HepG2 (cell line): ENCODE data around the gene GLIPR1L2. TPM values are rescaled to one million over a fixed set of nuclear protein-coding genes. Genes with fewer than 3 reads are reported as not detected.

Experiments
- ATAC-seq: fragments of 200-7000 bp; cut with Tn5 transposase; 3 replicates; pipeline ENCODE4 v1.9.1; 2020; ENCODE audit warnings: mild to moderate bottlenecking, moderate library complexity
- BruUV-seq: library from RNA; stranded (reverse); fragments of 400-500 nt; replicated peaks from 2 replicates; lab custom pipeline; 2021; lab: Mats Ljungman, UMichigan
- CTCF ChIA-PET: fragments of 300-600 bp; formaldehyde crosslinking; extraction: SDS; loops from one replicate; lab custom pipeline; 2021; ENCODE audit warnings: low total read pairs, inconsistent platforms, low intra/inter-chr PET ratio; lab: Yijun Ruan, JAX
- POLR2A ChIA-PET: fragments of 350-600 bp; sonication (Branson Sonifier 250); formaldehyde crosslinking; loops from one replicate; lab custom pipeline; 2020; ENCODE audit warnings: antibody characterized with exemption, inconsistent platforms; lab: Yijun Ruan, JAX
- DNase-seq: peaks from one replicate; pipeline ENCODE4 v3.0.0-alpha.2; 2015; ENCODE audit warnings: low spot score
- FAIRE-seq: peaks from 3 replicates; lab custom pipeline; 2011; peaks lifted over from hg19 to GRCh38; lab: Jason Lieb, UNC
- H2AFZ ChIP-seq: one replicate; pipeline ENCODE4 v1.6.1; 2011; ENCODE audit warnings: low read length, inconsistent platforms
- H3K27ac ChIP-seq: fragments of 300-600 bp; 3 replicates; pipeline ENCODE4 v1.8.0; 2011; ENCODE audit warnings: mixed run types, mild to moderate bottlenecking, mixed read lengths, low read length, inconsistent platforms; ENCODE audit not compliant: insufficient read depth; ENCODE audit errors: extremely low read length
- H3K27me3 ChIP-seq, 2 experiments: fragments of 200-600 bp in 1 of 2; 2 replicates in 1 of 2; 3 replicates in 1 of 2; pipeline versions ENCODE4 v1.6.0 to v1.8.0; 2011; ENCODE audit warnings: low read length in 2 of 2, mild to moderate bottlenecking in 2 of 2, moderate library complexity in 2 of 2, inconsistent platforms in 1 of 2; ENCODE audit not compliant: insufficient read depth in 2 of 2, control insufficient read depth in 1 of 2
- H3K36me3 ChIP-seq, 2 experiments: fragments of 200-600 bp in 1 of 2; replicated peaks in 1 of 2; 2 replicates in 1 of 2; 3 replicates in 1 of 2; pipeline versions ENCODE4 v1.5.1 to v1.8.0; 2011; ENCODE audit warnings: low read length in 2 of 2, inconsistent platforms in 1 of 2; ENCODE audit not compliant: insufficient read depth in 2 of 2, control insufficient read depth in 1 of 2
- H3K4me1 ChIP-seq: 2 replicates; pipeline ENCODE4 v1.5.1; 2012; ENCODE audit warnings: low read length, inconsistent platforms; ENCODE audit not compliant: insufficient read depth
- H3K4me2 ChIP-seq: 2 replicates; pipeline ENCODE4 v1.6.0; 2011; ENCODE audit warnings: low read depth, low read length, inconsistent platforms
- H3K4me3 ChIP-seq, 3 experiments: fragments of 200-600 bp in 1 of 3; sonication (generic), shearing (Covaris generic) in 1 of 3; replicated peaks in 1 of 3; 2 replicates each; pipeline ENCODE4 v1.5.1; 2011 to 2016; ENCODE audit warnings: low read length in 3 of 3, inconsistent platforms in 2 of 3, low read depth in 2 of 3, mild to moderate bottlenecking in 2 of 3, control low read depth in 1 of 3, mixed read lengths in 1 of 3; ENCODE audit not compliant: insufficient read depth in 1 of 3
- H3K79me2 ChIP-seq: one replicate; pipeline ENCODE4 v1.6.1; 2011; ENCODE audit warnings: low read length, inconsistent platforms; ENCODE audit not compliant: insufficient read depth
- H3K9ac ChIP-seq: 2 replicates; pipeline ENCODE4 v1.6.0; 2011; ENCODE audit warnings: mild to moderate bottlenecking, low read depth, low read length, inconsistent platforms; ENCODE audit not compliant: insufficient read depth
- H3K9me3 ChIP-seq: 2 replicates; pipeline ENCODE4 v1.5.1; 2012; ENCODE audit warnings: mild to moderate bottlenecking, low read length
- H4K20me1 ChIP-seq: 2 replicates; pipeline ENCODE4 v1.6.0; 2011; ENCODE audit warnings: inconsistent platforms, mild to moderate bottlenecking, low read length, moderate library complexity; ENCODE audit not compliant: insufficient read depth
- GLI4 ChIP-seq: sonication (generic); formaldehyde crosslinking; IDR thresholded peaks from 2 replicates; pipeline ENCODE4 v1.5.1; 2020; ENCODE audit warnings: missing genetic modification reagents, mild to moderate bottlenecking, moderate library complexity, borderline replicate concordance
- SATB2 ChIP-seq: sonication (generic); formaldehyde crosslinking; IDR thresholded peaks from 2 replicates; pipeline ENCODE4 v1.5.0; 2020; ENCODE audit warnings: missing genetic modification reagents
- ZNF607 ChIP-seq: sonication (generic); formaldehyde crosslinking; IDR thresholded peaks from 2 replicates; pipeline ENCODE4 v1.5.1; 2020; ENCODE audit warnings: missing genetic modification reagents, mild to moderate bottlenecking, borderline replicate concordance
- WGBS: methylation state at CpG from one replicate; pipeline ENCODE4 v1.1.6; 2017; ENCODE audit warnings: low lambda C conversion rate; 5-methylcytosine and 5-hydroxymethylcytosine counted together
- in situ Hi-C: cut with HindIII; loops from 2 replicates; pipeline ENCODE4 v1.10.0; 2017; ENCODE audit warnings: low pct_unique_long_range_greater_than_20kb; ENCODE audit not compliant: extremely low pct_ligation_motif_present
- intact Hi-C: fragments of 100-400 bp; cut with micrococcal nuclease; formaldehyde crosslinking; loops from one replicate; pipeline ENCODE4 v1.10.0; 2022; ENCODE audit not compliant: unreplicated experiment
- polyA plus RNA-seq, 8 experiments: library from polyadenylated mRNA; depleted of rRNA in 3 of 8; stranded (reverse) in 7 of 8; unstranded in 1 of 8; fragments of >200 nt; fragmentation: Illumina TruSeq in 4 of 8; extraction: Trizol in 4 of 8; gene quantifications; 2 replicates each; pipeline versions ENCODE4 v1.2.1 to v1.2.3, GENCODE V29; 2011 to 2016; ENCODE audit warnings: low read depth in 4 of 8, missing spikeins in 1 of 8, mixed read lengths in 1 of 8; ENCODE audit not compliant: insufficient read depth in 1 of 8
- total RNA-seq, 5 experiments: library from RNA; depleted of rRNA; stranded (reverse); fragments of >200 nt; fragmentation: Illumina TruSeq; extraction: Trizol; gene quantifications; 2 replicates each; pipeline ENCODE4 v1.2.3, GENCODE V29; 2016; ENCODE audit warnings: low read depth in 1 of 5
- TF ChIP-seq, protein P1 (sequence below): sonication (generic); formaldehyde crosslinking; IDR thresholded peaks from 2 replicates; pipeline ENCODE4 v1.5.0; 2020; ENCODE audit warnings: missing genetic modification reagents, mild to moderate bottlenecking, borderline replicate concordance
- TF ChIP-seq, protein P2 (sequence below): sonication (generic); formaldehyde crosslinking; IDR thresholded peaks from 2 replicates; pipeline ENCODE4 v1.8.1; 2023; ENCODE audit warnings: missing genetic modification reagents, mild to moderate bottlenecking, borderline replicate concordance
- TF ChIP-seq, protein P3 (sequence below): sonication (generic); formaldehyde crosslinking; conservative IDR thresholded peaks from 2 replicates; pipeline ENCODE4 v1.5.0; 2020; ENCODE audit warnings: missing genetic modification reagents

The GLIPR1L2 gene
- total and polyA plus RNA-seq, 2 of the 13 experiments (the other 11 are each of a cell fraction or from before 2014, with no cell fraction given): not detected

DNA sequence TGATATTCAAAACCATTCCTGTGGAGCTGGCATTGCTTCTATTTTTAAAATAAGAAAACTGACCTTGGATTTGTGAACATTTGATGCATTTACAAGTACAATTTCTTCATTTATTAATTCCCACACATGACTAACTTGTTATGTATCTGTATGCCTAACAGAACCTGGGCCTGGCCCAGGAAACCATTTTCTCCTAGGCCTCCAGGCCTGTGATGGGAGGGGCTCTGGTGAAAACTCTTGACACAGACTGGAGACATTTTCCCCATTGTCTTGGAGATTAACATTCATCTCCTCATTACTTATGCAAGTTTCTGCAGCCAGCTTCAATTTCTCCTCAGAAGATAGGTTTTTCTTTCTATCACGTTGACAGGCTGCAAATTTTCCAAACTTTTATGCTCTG, 42.0 kb downstream of the GLIPR1L2 start:
- H3K36me3 ChIP-seq: no peaks in the 10 kb centered on the region
- no TSS peak for BruUV-seq
- H3K27ac ChIP-seq: no peak overlapping the region
- 3% methylated on average over 1 of the region's 1 CpG for WGBS
- H3K4me1 ChIP-seq: no peaks in the 10 kb centered on the region
- FAIRE-seq: no peak
- ATAC-seq: no peak
- TF ChIP-seq ZNF607: no peak
- no peak for TF ChIP-seq GLI4
- TF ChIP-seq, protein P1, sequence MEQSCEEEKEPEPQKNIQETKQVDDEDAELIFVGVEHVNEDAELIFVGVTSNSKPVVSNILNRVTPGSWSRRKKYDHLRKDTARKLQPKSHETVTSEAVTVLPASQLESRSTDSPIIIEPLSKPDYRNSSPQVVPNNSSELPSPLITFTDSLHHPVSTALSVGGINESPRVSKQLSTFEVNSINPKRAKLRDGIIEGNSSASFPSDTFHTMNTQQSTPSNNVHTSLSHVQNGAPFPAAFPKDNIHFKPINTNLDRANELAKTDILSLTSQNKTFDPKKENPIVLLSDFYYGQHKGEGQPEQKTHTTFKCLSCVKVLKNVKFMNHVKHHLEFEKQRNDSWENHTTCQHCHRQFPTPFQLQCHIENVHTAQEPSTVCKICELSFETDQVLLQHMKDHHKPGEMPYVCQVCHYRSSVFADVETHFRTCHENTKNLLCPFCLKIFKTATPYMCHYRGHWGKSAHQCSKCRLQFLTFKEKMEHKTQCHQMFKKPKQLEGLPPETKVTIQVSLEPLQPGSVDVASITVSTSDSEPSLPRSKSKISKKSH (CRISPR knock-in tag): no peak
- TF ChIP-seq, protein P2, sequence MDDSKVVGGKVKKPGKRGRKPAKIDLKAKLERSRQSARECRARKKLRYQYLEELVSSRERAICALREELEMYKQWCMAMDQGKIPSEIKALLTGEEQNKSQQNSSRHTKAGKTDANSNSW: no peak
- TF ChIP-seq SATB2 (CRISPR knock-in tag): no peak
- TF ChIP-seq, protein P3, sequence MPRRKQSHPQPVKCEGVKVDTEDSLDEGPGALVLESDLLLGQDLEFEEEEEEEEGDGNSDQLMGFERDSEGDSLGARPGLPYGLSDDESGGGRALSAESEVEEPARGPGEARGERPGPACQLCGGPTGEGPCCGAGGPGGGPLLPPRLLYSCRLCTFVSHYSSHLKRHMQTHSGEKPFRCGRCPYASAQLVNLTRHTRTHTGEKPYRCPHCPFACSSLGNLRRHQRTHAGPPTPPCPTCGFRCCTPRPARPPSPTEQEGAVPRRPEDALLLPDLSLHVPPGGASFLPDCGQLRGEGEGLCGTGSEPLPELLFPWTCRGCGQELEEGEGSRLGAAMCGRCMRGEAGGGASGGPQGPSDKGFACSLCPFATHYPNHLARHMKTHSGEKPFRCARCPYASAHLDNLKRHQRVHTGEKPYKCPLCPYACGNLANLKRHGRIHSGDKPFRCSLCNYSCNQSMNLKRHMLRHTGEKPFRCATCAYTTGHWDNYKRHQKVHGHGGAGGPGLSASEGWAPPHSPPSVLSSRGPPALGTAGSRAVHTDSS (CRISPR knock-in tag): no peak
- no peaks in the 10 kb centered on the region for H3K27me3 ChIP-seq
- H3K79me2 ChIP-seq: no peaks in the 10 kb centered on the region
- CTCF ChIA-PET: no interaction called here
- H2AFZ ChIP-seq: no peak overlapping the region
- no peak for DNase-seq
- H3K4me2 ChIP-seq: no peak overlapping the region
- H4K20me1 ChIP-seq: no peaks in the 10 kb centered on the region
- POLR2A ChIA-PET: no interaction called here
- intact Hi-C loops: no loop called here
- no peak overlapping the region for H3K9ac ChIP-seq
- H3K4me3 ChIP-seq: no peak overlapping the region
- H3K9me3 ChIP-seq: peaks cover 11% of the 10 kb centered on the region
- in situ Hi-C loops: no loop called here
